ENCODE results near the gene GAGE10. TPM values are rescaled to one million over a fixed set of nuclear protein-coding genes. Genes with fewer than 3 reads are reported as not detected.

The GAGE10 gene
- total RNA-seq, 1 experiment from 2014 or later: not detected

GRCh38 chrX:49257846-49258748, 45.3 kb upstream of the GAGE10 start:
- CTCF ChIA-PET: interaction anchor here (1.6 kb wide), 1 partner anchor 65 kb away, joined by 4 read pairs; no protein-coding TSS in a partner anchor
- ATAC-seq (no peak), DNase-seq (ENCODE audit: low spot score) (no peak)
- Mint-ChIP-seq H3K27ac (no peak overlapping the region), H3K4me1 (no peaks in the 10 kb centered on the region), H3K36me3 (no peaks in the 10 kb centered on the region), H3K9me3 (no peaks in the 10 kb centered on the region), H3K4me3 (no peak overlapping the region), H3K27me3 (ENCODE audit: low read depth) (peaks cover 2% of the 10 kb centered on the region; the same call in 1 of the 2 replicates)
- TF ChIP-seq ZNF425 (CRISPR knock-in tag; conservative IDR thresholded peaks at IDR 0.05) (no peak), PRRX2 (CRISPR knock-in tag; IDR thresholded peaks at IDR 0.05) (no peak), FOXK1 (CRISPR knock-in tag; IDR thresholded peaks at IDR 0.05) (no peak)
- POLR2A ChIA-PET: no interaction called here

GRCh38 chrX:49258749-49259124, 44.7 kb upstream of the GAGE10 start:
- ATAC-seq (no peak), DNase-seq (ENCODE audit: low spot score) (no peak)
- Mint-ChIP-seq H3K9me3 (no peaks in the 10 kb centered on the region), H3K36me3 (no peaks in the 10 kb centered on the region), H3K27ac (no peak overlapping the region), H3K27me3 (ENCODE audit: low read depth) (peaks cover 2% of the 10 kb centered on the region; the same call in 1 of the 2 replicates), H3K4me1 (no peaks in the 10 kb centered on the region), H3K4me3 (no peak overlapping the region)
- TF ChIP-seq FOXP1 (CRISPR knock-in tag; IDR thresholded peaks at IDR 0.05; ENCODE audit: borderline replicate concordance): no peak
- TF ChIP-seq FOXJ3 (CRISPR knock-in tag; IDR thresholded peaks at IDR 0.05; ENCODE audit: borderline replicate concordance): no peak
- TF ChIP-seq ATF2 (CRISPR knock-in tag; IDR thresholded peaks at IDR 0.05; ENCODE audit: borderline replicate concordance, low read depth): no peak
- no peak for TF ChIP-seq SMAD4 (CRISPR knock-in tag; IDR thresholded peaks at IDR 0.05)
- TF ChIP-seq IRF1 (CRISPR knock-in tag; IDR thresholded peaks at IDR 0.05): no peak
- TF ChIP-seq ATF3 (CRISPR knock-in tag; conservative IDR thresholded peaks at IDR 0.05): no peak
- TF ChIP-seq ZSCAN18 (CRISPR knock-in tag; IDR thresholded peaks at IDR 0.05): no peak
- TF ChIP-seq JAZF1 (CRISPR knock-in tag; IDR thresholded peaks at IDR 0.05): no peak
- TF ChIP-seq ATF6 (CRISPR knock-in tag; IDR thresholded peaks at IDR 0.05): no peak
- no peak for TF ChIP-seq GABPB1 (CRISPR knock-in tag; IDR thresholded peaks at IDR 0.05)
- no peak for TF ChIP-seq USF2 (CRISPR knock-in tag; IDR thresholded peaks at IDR 0.05)
- no peak for TF ChIP-seq E2F4 (CRISPR knock-in tag; IDR thresholded peaks at IDR 0.05; ENCODE audit: borderline replicate concordance, low read depth)
- TF ChIP-seq NFYB (CRISPR knock-in tag; conservative IDR thresholded peaks at IDR 0.05; ENCODE audit: low read depth): no peak
- POLR2A ChIA-PET: no interaction called here
- CTCF ChIA-PET: interaction anchor here (1.6 kb wide), 1 partner anchor 66 kb away, joined by 4 read pairs; no protein-coding TSS in a partner anchor
